M059J (cell line): Measurements from ENCODE around the gene MACROD2. TPM values are rescaled to one million over a fixed set of nuclear protein-coding genes. Genes with fewer than 3 reads are reported as not detected.
A peak's percentile ranks its signal among the peaks of the same experiment; 100 is the strongest.

ENCODE experiments used
- DNase-seq: peaks from one replicate; pipeline ENCODE4 v3.0.0-alpha.2; 2012; ENCODE audit warnings: low read depth
- total RNA-seq: library from RNA; depleted of rRNA; stranded (reverse); fragments of >200 nt; shearing (Covaris generic); gene quantifications from 2 replicates; pipeline ENCODE4 v1.2.3, GENCODE V29; 2014

MACROD2 gene
- total RNA-seq, 1 experiment from 2014 or later, result 1.8 TPM

GRCh38 chr20:14861028-14861699 lies 865.8 kb downstream of the MACROD2 start:
- no peak for DNase-seq

GRCh38 chr20:14865169-14865568 lies 869.9 kb downstream of the MACROD2 start:
- peak; percentile 13 for DNase-seq

- no peak for DNase-seq
These were observed 870.4 kb downstream of the MACROD2 start for GRCh38 chr20:14865731-14866130.

- DNase-seq, result no peak
These were observed 871.7 kb downstream of the MACROD2 start for GRCh38 chr20:14866841-14867514.

- no peak for DNase-seq
These were observed 882.1 kb downstream of the MACROD2 start for GRCh38 chr20:14877301-14878028.

GRCh38 chr20:14878676-14879019 lies 883.3 kb downstream of the MACROD2 start:
- no peak for DNase-seq

GRCh38 chr20:14879020-14879697 lies 883.8 kb downstream of the MACROD2 start:
- DNase-seq, result peak; percentile 23

- DNase-seq, result no peak
These were observed 884.5 kb downstream of the MACROD2 start for GRCh38 chr20:14879839-14880238.

- DNase-seq, result no peak
These were observed 886.2 kb downstream of the MACROD2 start for GRCh38 chr20:14881518-14881917.

- DNase-seq, result no peak
These were observed 886.8 kb downstream of the MACROD2 start for GRCh38 chr20:14882157-14882556.

GRCh38 chr20:14882846-14883245 lies 887.5 kb downstream of the MACROD2 start:
- DNase-seq, result no peak

GRCh38 chr20:14883324-14883723 lies 888.0 kb downstream of the MACROD2 start:
- DNase-seq, result no peak

- DNase-seq, result no peak
These were observed 890.3 kb downstream of the MACROD2 start for GRCh38 chr20:14885661-14886060.

GRCh38 chr20:14888134-14888533 lies 892.8 kb downstream of the MACROD2 start:
- no peak for DNase-seq

GRCh38 chr20:14889496-14890255 lies 894.4 kb downstream of the MACROD2 start:
- no peak for DNase-seq

- DNase-seq, result no peak
These were observed 895.4 kb downstream of the MACROD2 start for GRCh38 chr20:14890713-14891112.

GRCh38 chr20:14892782-14893181 lies 897.5 kb downstream of the MACROD2 start:
- DNase-seq, result no peak

- no peak for DNase-seq
These were observed 901.3 kb downstream of the MACROD2 start for GRCh38 chr20:14896569-14896968.

GRCh38 chr20:14897608-14898007 lies 902.3 kb downstream of the MACROD2 start:
- DNase-seq, result no peak

GRCh38 chr20:14902432-14903089 lies 907.2 kb downstream of the MACROD2 start:
- DNase-seq, result no peak

- DNase-seq, result no peak
These were observed 911.7 kb downstream of the MACROD2 start for GRCh38 chr20:14906908-14907434.
